Heart left ventricle (tissue), 16 donors: ENCODE results near the gene LEMD1. TPM values are rescaled to one million over a fixed set of nuclear protein-coding genes. Genes with fewer than 3 reads are reported as not detected.

Experiments used
- ATAC-seq, 4 donors: fragments of 200-7000 bp; cut with Tn5 transposase; one replicate each; pipeline ENCODE4 v1.9.1; 2020 to 2022; ENCODE audit warnings: moderate library complexity in 4 of 4, mild to moderate bottlenecking in 3 of 4, moderate number of reproducible peaks in 1 of 4
- DNase-seq, 5 donors: peaks; one replicate each; pipeline ENCODE4 v3.0.0-alpha.2; 2020
- H3K27ac ChIP-seq, 12 donors: fragments of 200-600 bp; sonication (generic) in 4 of 12; one replicate each; pipeline versions ENCODE4 v1.5.0 to v1.8.0; 2016 to 2022; ENCODE audit warnings: mild to moderate bottlenecking in 2 of 12
- H3K27me3 ChIP-seq, 9 donors: fragments of 200-600 bp; sonication (generic) in 2 of 9; one replicate each; pipeline versions ENCODE4 v1.5.1 to v1.8.0; 2016 to 2022; ENCODE audit warnings: mild to moderate bottlenecking in 3 of 9
- H3K36me3 ChIP-seq, 9 donors: fragments of 200-600 bp; sonication (generic) in 2 of 9; one replicate each; pipeline versions ENCODE4 v1.5.0 to v1.8.0; 2018 to 2022; ENCODE audit warnings: mild to moderate bottlenecking in 2 of 9
- H3K4me1 ChIP-seq, 12 donors: fragments of 200-600 bp; sonication (generic) in 4 of 12; one replicate each; pipeline versions ENCODE4 v1.5.0 to v1.8.0; 2016 to 2022; ENCODE audit warnings: mild to moderate bottlenecking in 3 of 12
- H3K4me3 ChIP-seq, 12 donors: fragments of 200-600 bp; sonication (generic) in 4 of 12; one replicate each; pipeline versions ENCODE4 v1.5.0 to v1.8.0; 2017 to 2022; ENCODE audit warnings: mild to moderate bottlenecking in 9 of 12, moderate library complexity in 4 of 12
- H3K9me3 ChIP-seq, 12 donors: fragments of 200-600 bp; sonication (generic) in 4 of 12; one replicate each; pipeline versions ENCODE4 v1.5.0 to v1.8.0; 2016 to 2022; ENCODE audit warnings: mild to moderate bottlenecking in 1 of 12
- CTCF ChIP-seq, 12 donors: fragments of 200-600 bp; sonication (generic) in 4 of 12; IDR thresholded peaks; one replicate each; pipeline versions ENCODE4 v1.5.0 to v1.8.0; 2018 to 2022; ENCODE audit warnings: antibody characterized with exemption in 12 of 12, mild to moderate bottlenecking in 5 of 12
- POLR2A ChIP-seq, 2 donors: fragments of 450-650 bp; IDR thresholded peaks; one replicate each; pipeline ENCODE4 v1.6.1; 2017; ENCODE audit warnings: antibody characterized with exemption in 2 of 2, mild to moderate bottlenecking in 2 of 2, moderate library complexity in 2 of 2
- WGBS, 4 donors: extraction: QIAGEN DNeasy Blood & Tissue Kit in 2 of 4; methylation state at CpG; one replicate each; pipeline versions ENCODE4 v1.1.5 to v1.1.7; 2013 to 2018; 5-methylcytosine and 5-hydroxymethylcytosine counted together
- intact Hi-C, 10 donors: fragments of 100-400 bp; cut with DNase I; formaldehyde crosslinking; loops; one replicate each; pipeline versions ENCODE4 v1.11.1 to v1.14.2; 2022
- long read RNA-seq, 3 donors: library from polyadenylated mRNA; unstranded; transcript quantifications; one replicate each; pipeline ENCODE4 v2.0.0, GENCODE V29; 2020 to 2021
- polyA plus RNA-seq, 2 donors: library from polyadenylated mRNA; stranded (reverse); fragments of 200-250 nt; gene quantifications; one replicate each; pipeline ENCODE4 v1.2.3, GENCODE V29; 2013
- total RNA-seq, 9 donors: library from RNA; depleted of rRNA in 2 of 9; stranded (reverse); fragments of >200 nt in 2 of 9; fragmentation: NEBNext Ultra II Directional in 3 of 9; extraction: Animal tissue kit (Norgen Biotek cat#: 25700) in 3 of 9; gene quantifications; one replicate each; pipeline versions ENCODE4 v1.1.0 to v1.2.4, GENCODE V29; 2016 to 2023
- donor health status: ischemic (EF 13 %, LVEDD 7.1; RV severe dilation, severe dysfunction).
- donor health status: healthy with polysubstance abuse.
- donor health status: DM: no; HTN: yes; CAD: no.
- donor health status: DM: no; HTN: no; CAD: no.
- donor health status: ischemic (EF 25% LVEDD 6.9; RV normal size, moderate dysfunction).
- donor health status: ischemic (EF 25% LVEDD 5.7; RV mildly dilated, moderate dysfunction).
- donor health status: healthy.
- donor health status: DM: yes; HTN: yes; CAD: no.
- donor health status: ischemic (EF 35%, LVEDD 5.7; RV mildly dilated, moderate dysfunction).
- donor health status: nonischemic (EF 11% LVEDD 7.7; RV severe dilation, severe dysfunction).
- donor health status: DM: yes; HTN: yes; CAD: no.
- donor health status: PGD.
- donor health status: ischemic (EF 29% LVEDD 5.4; RV normal size, mild dysfunction).
- donor health status: nonischemic (EF 23%, LVEDD 6.1; RV moderate dilation, normal function).

LEMD1 gene
- total RNA-seq (1 to 10 TPM in 1 of 9 donors, not detected in 8; 2.5 TPM), polyA plus RNA-seq (not detected)
- long read RNA-seq, donor 1 = 0 reads
- long read RNA-seq, donor 2 = 0 reads
- long read RNA-seq, donor 3 = 0 reads

GRCh38 chr1:205421798-205422197, at the start of gene LEMD1:
Gene LEMD1, minus strand, starts transcription at chr1:205422056. Its CDS starts 1,520 bp downstream, at chr1:205420536.
- intact Hi-C loops = no loop called here
- Histone ChIP-seq H3K4me3 (no peak within 1 kb of the TSS), H3K27ac (peak within 1 kb of the TSS in 11 of 12 donors; percentile 3 to 82 (median 42)), H3K4me1 (peaks cover 0 to 19% (median 2%) of the 10 kb centered on the region in 12 donors), H3K27me3 (peaks cover 0 to 6% (median 0%) of the 10 kb centered on the region in 9 donors), H3K9me3 (no peaks in the 10 kb centered on the region), H3K36me3 (no peaks in the 10 kb centered on the region)
- ATAC-seq = peak; percentile 79 to 90 (median 84)
- TF ChIP-seq CTCF (IDR thresholded peaks at IDR 0.05) (no peak), POLR2A (IDR thresholded peaks at IDR 0.05) (no peak)
- WGBS, 4 donors = 22 to 29% (median 27%) methylated on average over 2 of the region's 2 CpGs
- no peak for DNase-seq

DNA sequence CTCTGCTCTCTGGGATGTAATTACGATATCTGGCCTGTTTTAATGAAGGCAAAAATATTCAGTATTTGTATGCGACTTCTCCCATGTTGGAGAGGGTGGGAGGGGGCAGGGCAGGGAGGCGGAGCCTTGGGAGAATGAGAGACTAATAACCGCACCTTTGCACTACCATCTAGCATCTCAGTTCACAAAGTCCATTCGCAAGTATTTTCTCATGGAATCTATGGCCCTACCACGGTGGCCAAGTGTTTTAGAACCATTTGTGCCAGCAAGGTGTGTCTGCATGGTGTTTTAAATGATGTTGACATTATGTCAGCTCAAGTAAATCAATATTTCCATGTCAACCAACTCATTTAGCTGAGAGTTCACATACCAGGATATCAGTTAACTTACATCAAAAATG, 48.3 kb upstream of the LEMD1 start:
- peaks cover 0 to 6% (median 0%) of the 10 kb centered on the region in 12 donors for H3K9me3 ChIP-seq
- peaks cover 0 to 30% (median 0%) of the 10 kb centered on the region in 9 donors for H3K27me3 ChIP-seq
- TF ChIP-seq CTCF (IDR thresholded peaks at IDR 0.05) = no peak
- no peak for TF ChIP-seq POLR2A (IDR thresholded peaks at IDR 0.05)
- H3K4me1 ChIP-seq = peaks cover 0 to 8% (median 0%) of the 10 kb centered on the region in 12 donors
- H3K36me3 ChIP-seq = no peaks in the 10 kb centered on the region
- no peak overlapping the region for H3K27ac ChIP-seq
- no peak overlapping the region for H3K4me3 ChIP-seq
- no peak for DNase-seq
- intact Hi-C loops = no loop called here
- WGBS, 4 donors = 88 to 94% (median 90%) methylated on average over 6 of the region's 6 CpGs
- no peak for ATAC-seq

- TF ChIP-seq POLR2A (IDR thresholded peaks at IDR 0.05) (no peak), CTCF (IDR thresholded peaks at IDR 0.05) (no peak)
- Histone ChIP-seq H3K4me1 (peaks cover 0 to 8% (median 0%) of the 10 kb centered on the region in 12 donors), H3K36me3 (no peaks in the 10 kb centered on the region), H3K9me3 (no peaks in the 10 kb centered on the region), H3K27me3 (peaks cover 0 to 25% (median 2%) of the 10 kb centered on the region in 9 donors), H3K4me3 (no peak overlapping the region), H3K27ac (no peak overlapping the region)
- ATAC-seq = no peak
- 43 to 57% (median 54%) methylated on average over 7 of the region's 7 CpGs for WGBS, 4 donors
- intact Hi-C loops = no loop called here
- DNase-seq = no peak
Observed at GRCh38 chr1:205466595-205467220, 44.9 kb upstream of the LEMD1 start.

- DNase-seq = no peak
- H3K27ac ChIP-seq = no peak overlapping the region
- ATAC-seq = no peak
- no peak overlapping the region for H3K4me3 ChIP-seq
- H3K4me1 ChIP-seq = peaks cover 0 to 8% (median 0%) of the 10 kb centered on the region in 12 donors
- WGBS, 4 donors = 79 to 84% (median 82%) methylated on average over 2 of the region's 2 CpGs
- intact Hi-C loops = no loop called here
- TF ChIP-seq CTCF (IDR thresholded peaks at IDR 0.05) (no peak), POLR2A (IDR thresholded peaks at IDR 0.05) (no peak)
- H3K9me3 ChIP-seq = no peaks in the 10 kb centered on the region
- H3K27me3 ChIP-seq = peaks cover 0 to 29% (median 2%) of the 10 kb centered on the region in 9 donors
- H3K36me3 ChIP-seq = no peaks in the 10 kb centered on the region
Observed at GRCh38 chr1:205465392-205465791, 43.5 kb upstream of the LEMD1 start.
